H1 (cell line): ENCODE results near the gene PHKA1. TPM values are rescaled to one million over a fixed set of nuclear protein-coding genes. Genes with fewer than 3 reads are reported as not detected.

Source experiments
- CTCF ChIA-PET: fragments of 300-600 bp; sonication (Branson Sonifier 250); formaldehyde crosslinking; loops from one replicate; lab custom pipeline; 2021; ENCODE audit not compliant: partially characterized antibody; lab: Charles Lee
- POLR2A ChIA-PET: fragments of 300-600 bp; sonication (Branson Sonifier 250); formaldehyde crosslinking; loops from one replicate; lab custom pipeline; 2021; ENCODE audit warnings: inconsistent platforms; ENCODE audit not compliant: partially characterized antibody; lab: Charles Lee
- DNase-seq, 2 experiments: peaks; one replicate each; pipeline versions ENCODE4 v3.0.0 to v3.0.0-alpha.2; 2010 to 2022; ENCODE audit warnings: low spot score in 2 of 2, low read depth in 1 of 2, mixed read lengths in 1 of 2
- FAIRE-seq: peaks from 2 replicates; lab custom pipeline; 2011; peaks lifted over from hg19 to GRCh38; lab: Jason Lieb, UNC
- H2AFZ ChIP-seq: 2 replicates; pipeline ENCODE4 v1.8.1; 2012; ENCODE audit warnings: low read length, inconsistent platforms
- H2AK5ac ChIP-seq: 2 replicates; pipeline ENCODE4 v1.6.1; 2013; ENCODE audit warnings: low read depth, low read length
- H2BK120ac ChIP-seq: replicated peaks from 2 replicates; pipeline ENCODE3; 2013; ENCODE audit warnings: low read depth, low read length, inconsistent platforms
- H2BK12ac ChIP-seq: 2 replicates; pipeline ENCODE4 v1.6.1; 2013; ENCODE audit warnings: low read depth, low read length
- H2BK15ac ChIP-seq: 2 replicates; pipeline ENCODE4 v1.6.1; 2013; ENCODE audit warnings: low read length
- H2BK20ac ChIP-seq: 2 replicates; pipeline ENCODE4 v1.6.1; 2013; ENCODE audit warnings: low read length
- H2BK5ac ChIP-seq: 2 replicates; pipeline ENCODE4 v1.6.1; 2013; ENCODE audit warnings: low read depth, low read length
- H3K14ac ChIP-seq: 2 replicates; pipeline ENCODE4 v1.6.1; 2013; ENCODE audit warnings: inconsistent platforms; ENCODE audit not compliant: insufficient read length
- H3K18ac ChIP-seq: 2 replicates; pipeline ENCODE4 v1.6.1; 2013; ENCODE audit warnings: low read length; ENCODE audit errors: extremely low read depth
- H3K23ac ChIP-seq: 2 replicates; pipeline ENCODE4 v1.6.1; 2013; ENCODE audit warnings: inconsistent platforms; ENCODE audit not compliant: insufficient read length
- H3K23me2 ChIP-seq: 2 replicates; pipeline ENCODE4 v1.6.1; 2013; ENCODE audit warnings: low read depth, low read length
- H3K27ac ChIP-seq: 2 replicates; pipeline ENCODE4 v1.6.1; 2011; ENCODE audit warnings: low read depth, low read length, inconsistent platforms
- H3K27me3 ChIP-seq, 4 experiments: replicated peaks in 1 of 4; 1 replicate in 1 of 4; 2 replicates in 3 of 4; pipeline versions ENCODE4 v1.6.1 to v1.8.1; 2011 to 2013; ENCODE audit warnings: low read length in 3 of 4, mild to moderate bottlenecking in 3 of 4, inconsistent platforms in 2 of 4, mixed read lengths in 2 of 4, moderate library complexity in 1 of 4; ENCODE audit not compliant: control insufficient read depth in 3 of 4, insufficient read depth in 3 of 4; ENCODE audit errors: extremely low read depth in 1 of 4
- H3K36me3 ChIP-seq, 4 experiments: 2 replicates each; pipeline versions ENCODE4 v1.6.1 to v1.8.1; 2011 to 2013; ENCODE audit warnings: mild to moderate bottlenecking in 4 of 4, low read length in 3 of 4, moderate library complexity in 2 of 4, control low read depth in 1 of 4, inconsistent platforms in 1 of 4; ENCODE audit not compliant: insufficient read depth in 4 of 4, control insufficient read depth in 2 of 4
- H3K4ac ChIP-seq: replicated peaks from 2 replicates; pipeline ENCODE3; 2013; ENCODE audit warnings: low read length, low read depth, mixed read lengths, inconsistent platforms; ENCODE audit not compliant: insufficient read length
- H3K4me1 ChIP-seq, 4 experiments: replicated peaks in 1 of 4; 1 replicate in 1 of 4; 2 replicates in 3 of 4; pipeline versions ENCODE4 v1.6.1 to v1.8.1; 2011 to 2013; ENCODE audit warnings: low read length in 3 of 4, inconsistent platforms in 2 of 4, mixed read lengths in 1 of 4; ENCODE audit not compliant: insufficient read depth in 4 of 4, control insufficient read depth in 3 of 4
- H3K4me2 ChIP-seq, 2 experiments: 2 replicates each; pipeline versions ENCODE4 v1.6.1 to v1.8.1; 2011 to 2013; ENCODE audit warnings: low read depth in 2 of 2, low read length in 2 of 2, control low read depth in 1 of 2, inconsistent platforms in 1 of 2, mild to moderate bottlenecking in 1 of 2; ENCODE audit not compliant: insufficient read depth in 1 of 2
- H3K4me3 ChIP-seq, 4 experiments: fragments of 200-600, 300-600 bp in 1 of 4; sonication (generic), shearing (Covaris generic), sonication (Bioruptor Twin) in 1 of 4; 2 replicates each; pipeline versions ENCODE4 v1.5.1 to v1.8.1; 2011 to 2016; ENCODE audit warnings: low read length in 4 of 4, low read depth in 3 of 4, control low read depth in 2 of 4, inconsistent platforms in 2 of 4, mild to moderate bottlenecking in 2 of 4, mixed read lengths in 1 of 4, moderate library complexity in 1 of 4; ENCODE audit not compliant: insufficient read depth in 2 of 4; ENCODE audit errors: extremely low read depth in 1 of 4
- H3K56ac ChIP-seq: replicated peaks from 2 replicates; pipeline ENCODE3; 2013; ENCODE audit warnings: low read depth, mild to moderate bottlenecking, mixed read lengths, low read length, inconsistent platforms; ENCODE audit not compliant: insufficient read length
- H3K79me1 ChIP-seq: 2 replicates; pipeline ENCODE4 v1.6.1; 2013; ENCODE audit warnings: low read depth, low read length, control low read depth
- H3K79me2 ChIP-seq, 2 experiments: 2 replicates each; pipeline versions ENCODE4 v1.6.1 to v1.8.1; 2012 to 2013; ENCODE audit warnings: low read length in 2 of 2, mild to moderate bottlenecking in 2 of 2, inconsistent platforms in 1 of 2; ENCODE audit not compliant: insufficient read depth in 2 of 2, control insufficient read depth in 1 of 2
- H3K9ac ChIP-seq, 4 experiments: replicated peaks in 1 of 4; 1 replicate in 1 of 4; 2 replicates in 3 of 4; pipeline versions ENCODE4 v1.6.1 to v1.8.1; 2011 to 2013; ENCODE audit warnings: low read depth in 3 of 4, low read length in 3 of 4, control low read depth in 2 of 4, mild to moderate bottlenecking in 2 of 4, moderate library complexity in 2 of 4, inconsistent platforms in 1 of 4; ENCODE audit errors: extremely low read depth in 1 of 4
- H3K9me3 ChIP-seq, 2 experiments: 2 replicates each; pipeline versions ENCODE4 v1.6.1 to v1.8.1; 2012 to 2013; ENCODE audit warnings: mild to moderate bottlenecking in 2 of 2, moderate library complexity in 2 of 2, control low read depth in 1 of 2, inconsistent platforms in 1 of 2, low read depth in 1 of 2, low read length in 1 of 2, mixed read lengths in 1 of 2; ENCODE audit not compliant: insufficient read depth in 2 of 2
- H4K20me1 ChIP-seq, 2 experiments: replicated peaks in 1 of 2; 2 replicates each; pipeline versions ENCODE3 to v1.8.1; 2011 to 2013; ENCODE audit warnings: inconsistent platforms in 2 of 2, low read length in 2 of 2, mild to moderate bottlenecking in 1 of 2; ENCODE audit not compliant: insufficient read depth in 2 of 2, control insufficient read depth in 1 of 2
- H4K5ac ChIP-seq: 2 replicates; pipeline ENCODE4 v1.6.1; 2013; ENCODE audit warnings: low read length, low read depth, mixed read lengths, inconsistent platforms; ENCODE audit not compliant: insufficient read length
- H4K8ac ChIP-seq: 2 replicates; pipeline ENCODE4 v1.8.0; 2013; ENCODE audit warnings: mild to moderate bottlenecking, moderate library complexity, low read length, inconsistent platforms; ENCODE audit not compliant: insufficient read depth; ENCODE audit errors: extremely low read depth
- H4K91ac ChIP-seq: replicated peaks from 2 replicates; pipeline ENCODE3; 2013; ENCODE audit warnings: low read length, mixed read lengths, inconsistent platforms; ENCODE audit not compliant: insufficient read length
- CBX5 ChIP-seq: fragments of 300-800, 300-1000 bp; sonication (generic); IDR thresholded peaks from 2 replicates; pipeline ENCODE4 v1.7.1; 2016; ENCODE audit warnings: antibody characterized with exemption, low read length, low read depth
- EGR1 ChIP-seq: IDR thresholded peaks from 2 replicates; pipeline ENCODE4 v1.6.1; 2011; ENCODE audit warnings: low read depth, low read length, borderline replicate concordance
- MAFK ChIP-seq: IDR thresholded peaks from 2 replicates; pipeline ENCODE4 v1.6.1; 2012; ENCODE audit warnings: low read depth, mild to moderate bottlenecking, improper control_type of control experiment, low read length
- NRF1 ChIP-seq: IDR thresholded peaks from 2 replicates; pipeline ENCODE4 v1.6.1; 2011; ENCODE audit warnings: mild to moderate bottlenecking, low read depth, low read length, improper control_type of control experiment
- POU5F1 ChIP-seq: IDR thresholded peaks from 2 replicates; pipeline ENCODE4 v1.6.1; 2011; ENCODE audit warnings: low read depth, mild to moderate bottlenecking, low read length, moderate library complexity
- RFX5 ChIP-seq: IDR thresholded peaks from 2 replicates; pipeline ENCODE4 v1.6.1; 2011; ENCODE audit warnings: low read depth, low read length, improper control_type of control experiment, borderline replicate concordance
- SP4 ChIP-seq: IDR thresholded peaks from 2 replicates; pipeline ENCODE4 v1.6.1; 2012; ENCODE audit warnings: low read length, inconsistent platforms
- TAF7 ChIP-seq: optimal IDR thresholded peaks from 2 replicates; pipeline ENCODE3; 2011; ENCODE audit warnings: low read depth, mild to moderate bottlenecking, inconsistent platforms, low read length, moderate library complexity, borderline replicate concordance
- WGBS, 2 experiments: shearing (Covaris generic) in 1 of 2; methylation state at CpG; one replicate each; pipeline versions ENCODE4 v1.1.6 to v1.1.7; 2013 to 2015; ENCODE audit warnings: low lambda C conversion rate in 2 of 2, mixed read lengths in 2 of 2, inconsistent platforms in 1 of 2, low coverage in 1 of 2, missing lambda C conversion rate in 1 of 2; ENCODE audit not compliant: insufficient replicate concordance in 2 of 2, insufficient coverage in 1 of 2, insufficient read length in 1 of 2; ENCODE audit errors: extremely low coverage in 1 of 2, missing lambda C conversion rate in 1 of 2; 5-methylcytosine and 5-hydroxymethylcytosine counted together
- polyA plus RNA-seq, 7 experiments: library from polyadenylated mRNA; depleted of rRNA in 3 of 7; stranded (reverse) in 5 of 7; unstranded in 2 of 7; fragments of >200 nt in 5 of 7; fragments of 200-250 nt in 2 of 7; gene quantifications; 1 replicate in 5 of 7; 2 replicates in 1 of 7; 4 replicates in 1 of 7; pipeline versions ENCODE4 v1.2.1 to v1.2.3, GENCODE V29; 2011 to 2013; ENCODE audit warnings: missing spikeins in 2 of 7, mixed read lengths in 2 of 7
- total RNA-seq: library from RNA; stranded (reverse); fragmentation: NEBNext Ultra II Directional; extraction: Animal tissue kit (Norgen Biotek cat#: 25700); gene quantifications from 2 replicates; pipeline ENCODE4 v1.2.1, GENCODE V29; 2021
- TF ChIP-seq, protein P1 (sequence below): IDR thresholded peaks from 2 replicates; pipeline ENCODE4 v1.6.1; 2012; ENCODE audit warnings: inconsistent platforms

Gene PHKA1
- total and polyA plus RNA-seq, 2 of the 8 experiments (the other 6 are each of a cell fraction or from before 2014, with no cell fraction given), result 4.2 to 7.2 TPM

DNA sequence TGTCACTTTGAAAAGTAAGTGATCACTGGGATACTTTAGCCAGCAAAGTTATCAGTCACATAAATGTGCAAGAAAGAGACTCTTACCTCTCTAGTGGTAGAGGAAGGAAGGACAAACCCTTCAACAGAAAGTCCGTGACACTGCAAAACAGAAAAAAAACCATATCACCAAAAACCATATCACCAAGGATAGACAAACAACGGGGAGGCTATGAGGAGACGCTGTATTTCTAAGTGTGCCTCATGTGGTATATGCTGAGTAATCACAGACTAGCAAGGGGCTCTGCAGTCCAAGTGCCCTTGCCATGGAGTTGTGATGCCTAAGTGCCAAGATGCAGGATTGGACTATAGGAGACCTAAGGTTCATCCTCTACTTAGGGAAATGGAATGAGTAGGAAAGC lies 129.9 kb downstream of the PHKA1 start:
- H3K79me1 ChIP-seq, result no peaks in the 10 kb centered on the region
- H3K36me3 ChIP-seq, result no peaks in the 10 kb centered on the region; a peak in 1 of 8 replicates
- no peak overlapping the region for H2BK120ac ChIP-seq
- no peak overlapping the region for H3K14ac ChIP-seq
- CTCF ChIA-PET, result no interaction called here
- H2AK5ac ChIP-seq, result no peak overlapping the region
- no peak overlapping the region for H3K27ac ChIP-seq
- H3K18ac ChIP-seq, result no peak overlapping the region
- 79% methylated on average over 2 of the region's 3 CpGs; no CpG with 5 or more reads in 1 of the 2 experiments for WGBS, 2 experiments
- no peak overlapping the region for H3K4me2 ChIP-seq
- no peaks in the 10 kb centered on the region for H3K23me2 ChIP-seq
- no peak overlapping the region for H3K23ac ChIP-seq
- H3K4me1 ChIP-seq, result no peaks in the 10 kb centered on the region
- no peaks in the 10 kb centered on the region for H4K20me1 ChIP-seq
- no peak overlapping the region for H2AFZ ChIP-seq
- H3K4ac ChIP-seq, result no peak overlapping the region
- FAIRE-seq (no peak), DNase-seq (no peak)
- POLR2A ChIA-PET, result interaction anchor here (0.6 kb wide), 1 partner anchor 72 kb away, joined by 3 read pairs; no protein-coding TSS in a partner anchor
- H3K9me3 ChIP-seq, result peaks cover 0 to 7% of the 10 kb centered on the region in 2 experiments; a peak in 2 of 4 replicates
- H2BK5ac ChIP-seq, result no peak overlapping the region
- H3K4me3 ChIP-seq, result no peak overlapping the region
- no peaks in the 10 kb centered on the region for H3K27me3 ChIP-seq
- TF ChIP-seq, protein P1, sequence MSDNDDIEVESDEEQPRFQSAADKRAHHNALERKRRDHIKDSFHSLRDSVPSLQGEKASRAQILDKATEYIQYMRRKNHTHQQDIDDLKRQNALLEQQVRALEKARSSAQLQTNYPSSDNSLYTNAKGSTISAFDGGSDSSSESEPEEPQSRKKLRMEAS, result no peak
- no peak for TF ChIP-seq CBX5
- no peak for TF ChIP-seq MAFK
- no peak for TF ChIP-seq POU5F1
- no peak for TF ChIP-seq SP4
- TF ChIP-seq RFX5, result no peak
- no peak for TF ChIP-seq TAF7
- TF ChIP-seq EGR1, result no peak
- no peak for TF ChIP-seq NRF1
- H2BK20ac ChIP-seq, result no peak overlapping the region
- no peak overlapping the region for H4K91ac ChIP-seq
- no peak overlapping the region for H2BK12ac ChIP-seq
- H3K56ac ChIP-seq, result no peak overlapping the region
- H4K5ac ChIP-seq, result no peak overlapping the region
- H4K8ac ChIP-seq, result no peak overlapping the region
- H3K9ac ChIP-seq, result no peak overlapping the region
- H3K79me2 ChIP-seq, result no peaks in the 10 kb centered on the region
- no peak overlapping the region for H2BK15ac ChIP-seq
